Activated CD4-positive, CD25-positive, alpha-beta regulatory T cell treated with anti-CD3 and anti-CD28 coated beads, Interleukin-2, amount 50 U/mL, for 16 hours (primary cell): ENCODE data around the gene EGR1.
"Not testable (repeated sequence)": the region's sequence is repeated elsewhere in the genome, so short reads cannot be mapped to it uniquely, and the experiment has no call there.

Source experiments
- DNase-seq: peaks from one replicate; pipeline ENCODE4 v3.0.0-alpha.2; 2020; ENCODE audit warnings: low read depth, low spot score

Gene EGR1

DNA sequence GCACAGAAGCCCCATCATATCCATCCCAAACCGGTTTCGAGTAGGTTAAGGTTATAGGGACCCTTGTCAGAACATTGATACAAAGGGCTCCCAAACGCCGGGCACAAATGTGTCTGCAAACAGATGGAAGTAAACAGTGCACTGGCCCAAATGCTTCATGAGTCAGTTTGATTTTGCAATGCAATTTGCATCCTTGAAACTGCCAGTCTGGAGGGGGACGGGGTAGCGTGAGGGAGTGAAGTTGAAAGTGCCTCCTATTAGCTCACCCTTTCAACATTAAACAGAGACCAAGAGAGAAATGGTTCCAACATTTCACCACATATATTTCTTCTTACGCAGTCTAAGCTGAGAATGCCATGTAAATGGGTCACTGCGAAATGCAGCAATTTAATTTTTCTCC lies 42.2 kb downstream of the EGR1 start:
- DNase-seq: not testable (repeated sequence)

DNA sequence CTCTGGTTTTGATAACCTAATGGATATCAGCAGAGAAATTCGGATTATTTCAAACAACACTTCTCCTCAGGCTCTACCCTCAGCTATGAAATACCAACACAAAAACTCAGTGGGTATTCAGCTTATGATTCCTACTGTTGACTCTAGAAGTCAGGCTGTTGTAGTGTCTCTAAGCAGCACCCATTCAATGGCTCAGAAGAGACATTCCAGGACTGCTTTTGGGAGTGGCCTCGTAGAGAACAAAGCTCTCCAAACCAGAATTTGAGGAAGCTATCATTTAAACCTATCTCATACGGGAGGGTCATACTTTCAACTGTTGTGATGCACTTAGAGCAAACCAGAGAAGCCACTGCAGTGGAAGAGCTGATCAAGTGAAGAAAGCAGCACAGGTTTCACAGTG lies 43.7 kb downstream of the EGR1 start:
- DNase-seq: no peak

DNA sequence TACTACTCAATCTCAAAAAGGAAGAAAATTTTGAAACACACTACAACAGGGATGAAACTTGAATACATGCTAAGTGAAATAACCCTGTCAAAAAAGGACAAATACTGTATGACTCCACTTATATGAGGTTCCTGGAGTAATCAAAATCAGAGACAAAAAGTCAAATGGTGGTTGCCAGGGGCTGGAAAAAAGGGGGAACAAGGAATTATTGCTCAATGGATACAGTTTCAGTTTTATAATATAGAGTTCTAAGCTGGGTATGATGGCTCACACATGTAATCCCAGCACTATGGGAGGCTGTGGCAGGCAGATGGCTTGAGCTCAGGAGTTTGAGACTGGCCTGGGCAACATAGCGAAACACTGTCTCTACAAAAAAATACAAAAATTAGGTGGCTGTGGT lies 48.7 kb downstream of the EGR1 start:
- DNase-seq: no peak

DNA sequence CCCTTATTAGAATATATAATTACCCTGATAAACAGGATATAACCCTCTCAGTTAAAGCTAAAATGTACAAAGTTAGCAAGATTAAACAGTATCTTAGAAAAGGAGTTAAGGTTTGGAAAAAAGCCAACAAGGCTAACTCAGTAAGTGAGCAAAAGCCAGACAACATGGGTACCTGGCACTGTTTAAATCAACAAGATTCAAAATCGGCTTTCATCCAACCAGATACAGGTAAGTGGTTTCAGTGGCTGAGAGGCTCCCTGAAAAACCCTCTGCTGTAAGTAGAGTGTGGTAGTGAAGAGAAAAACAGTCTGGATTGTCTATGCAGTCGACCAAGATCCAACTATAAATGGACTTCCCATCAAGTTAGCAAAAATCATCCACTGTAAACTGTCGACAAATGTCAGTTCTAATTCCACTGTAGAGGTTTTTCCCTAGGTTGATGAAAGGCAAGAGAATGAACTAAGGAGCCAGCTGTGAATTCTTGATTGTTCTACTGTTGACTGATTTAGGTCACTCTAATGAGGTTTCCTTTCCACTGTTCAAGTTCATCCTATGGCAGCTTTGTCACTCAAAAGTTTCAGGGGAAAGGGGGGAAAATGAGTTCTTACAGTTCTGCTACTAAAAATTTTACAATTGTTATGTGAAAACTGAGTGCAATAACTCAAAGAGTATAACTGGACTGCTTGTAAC lies 50.4 kb downstream of the EGR1 start:
- DNase-seq: no peak

DNA sequence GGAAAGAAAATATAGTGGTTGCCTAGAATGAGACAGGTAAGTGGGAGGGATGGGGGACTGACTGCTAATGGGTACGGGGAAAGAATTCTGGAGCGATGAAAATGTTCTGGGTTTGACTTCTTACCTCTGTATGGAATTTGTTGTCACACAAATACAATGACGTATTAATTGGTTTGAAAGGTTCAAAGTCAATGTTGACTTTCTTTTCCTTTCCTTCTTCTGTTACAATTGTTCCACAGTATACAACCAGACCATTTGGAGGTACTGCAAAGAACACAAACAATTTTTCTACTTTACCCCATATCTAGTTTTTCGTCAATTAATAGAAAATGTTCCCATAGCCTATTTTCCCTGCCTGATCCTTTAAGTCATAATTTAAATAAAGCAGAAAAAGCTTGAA lies 52.2 kb downstream of the EGR1 start:
- no peak for DNase-seq
